Activated CD4-positive, CD25-positive, alpha-beta regulatory T cell treated with anti-CD3 and anti-CD28 coated beads, Interleukin-2, amount 50 U/mL, for 16 hours (primary cell): ENCODE data around the gene ERI3.
"Not testable (repeated sequence)": the region's sequence is repeated elsewhere in the genome, so short reads cannot be mapped to it uniquely, and the experiment has no call there.

Source experiments
- DNase-seq: peaks from one replicate; pipeline ENCODE4 v3.0.0-alpha.2; 2020; ENCODE audit warnings: low read depth, low spot score

Gene ERI3

GRCh38 chr1:44212355-44213221 is 142.5 kb downstream of the ERI3 start:
- DNase-seq: no peak

- DNase-seq: no peak
Measured at GRCh38 chr1:44210595-44210994, 144.5 kb downstream of the ERI3 start.

GRCh38 chr1:44208226-44208625 is 146.8 kb downstream of the ERI3 start:
- no peak for DNase-seq

- DNase-seq: not testable (repeated sequence)
Measured at GRCh38 chr1:44206545-44206944, 148.5 kb downstream of the ERI3 start.

- DNase-seq: no peak
Measured at GRCh38 chr1:44200336-44200735, 154.7 kb downstream of the ERI3 start.

GRCh38 chr1:44174630-44175029 is 180.4 kb downstream of the ERI3 start:
- DNase-seq: no peak
